HL-60/S4 treated with phorbol 12-myristate 13-acetate at 8.2 ng/mL for 4 days and 3 days (cell line): ENCODE results near the gene LRTM1.

Experiments
- in situ Hi-C: fragments of 300-500 bp; cut with MboI; formaldehyde crosslinking; loops from 2 replicates; pipeline ENCODE4 v1.15.0; 2022; ENCODE audit warnings: low sequenced_read_pairs

LRTM1 gene

GRCh38 chr3:54928046-54928770 is at the start of gene LRTM1:
LRTM1 (minus strand) TSS chr3:54928059; CDS start chr3:54927911, 148 bp downstream.
- in situ Hi-C loops, result no loop called here

- in situ Hi-C loops, result no loop called here
Measured at GRCh38 chr3:54977439-54977838, 49.6 kb upstream of the LRTM1 start.

GRCh38 chr3:54970895-54971294 is 43.0 kb upstream of the LRTM1 start:
- in situ Hi-C loops, result no loop called here

- in situ Hi-C loops, result no loop called here
Measured at GRCh38 chr3:54969652-54970051, 41.8 kb upstream of the LRTM1 start.

GRCh38 chr3:54968546-54969172 is 40.8 kb upstream of the LRTM1 start:
- in situ Hi-C loops, result no loop called here

GRCh38 chr3:54967731-54968161 is 39.9 kb upstream of the LRTM1 start:
- in situ Hi-C loops, result no loop called here

GRCh38 chr3:54966979-54967378 is 39.1 kb upstream of the LRTM1 start:
- in situ Hi-C loops, result no loop called here

- in situ Hi-C loops, result no loop called here
Measured at GRCh38 chr3:54965746-54966145, 37.9 kb upstream of the LRTM1 start.

- in situ Hi-C loops, result no loop called here
Measured at GRCh38 chr3:54964081-54964480, 36.2 kb upstream of the LRTM1 start.

GRCh38 chr3:54963641-54964040 is 35.8 kb upstream of the LRTM1 start:
- in situ Hi-C loops, result no loop called here

GRCh38 chr3:54962200-54962599 is 34.3 kb upstream of the LRTM1 start:
- in situ Hi-C loops, result no loop called here

- in situ Hi-C loops, result no loop called here
Measured at GRCh38 chr3:54960701-54961100, 32.8 kb upstream of the LRTM1 start.

- in situ Hi-C loops, result no loop called here
Measured at GRCh38 chr3:54960082-54960481, 32.2 kb upstream of the LRTM1 start.

GRCh38 chr3:54957711-54958110 is 29.9 kb upstream of the LRTM1 start:
- in situ Hi-C loops, result no loop called here

- in situ Hi-C loops, result no loop called here
Measured at GRCh38 chr3:54955941-54956340, 28.1 kb upstream of the LRTM1 start.

GRCh38 chr3:54955496-54955895 is 27.6 kb upstream of the LRTM1 start:
- in situ Hi-C loops, result no loop called here

GRCh38 chr3:54954521-54954920 is 26.7 kb upstream of the LRTM1 start:
- in situ Hi-C loops, result no loop called here

- in situ Hi-C loops, result no loop called here
Measured at GRCh38 chr3:54954022-54954421, 26.2 kb upstream of the LRTM1 start.

- in situ Hi-C loops, result no loop called here
Measured at GRCh38 chr3:54951405-54951804, 23.5 kb upstream of the LRTM1 start.

- in situ Hi-C loops, result no loop called here
Measured at GRCh38 chr3:54950391-54951003, 22.6 kb upstream of the LRTM1 start.

GRCh38 chr3:54949491-54950044 is 21.7 kb upstream of the LRTM1 start:
- in situ Hi-C loops, result no loop called here
